ENCODE results near the gene NDUFAF7.
"Not testable (repeated sequence)": the region's sequence is repeated elsewhere in the genome, so short reads cannot be mapped to it uniquely, and the experiment has no call there.

NDUFAF7 gene

GRCh38 chr2:37215250-37215649, 16.2 kb upstream of the NDUFAF7 start:
- FAIRE-seq, result no peak

GRCh38 chr2:37219046-37219445, 12.4 kb upstream of the NDUFAF7 start:
- FAIRE-seq, result no peak

- FAIRE-seq, result no peak
Observed at GRCh38 chr2:37223131-37223530, 8.3 kb upstream of the NDUFAF7 start.

- no peak for FAIRE-seq
Observed at GRCh38 chr2:37224063-37224462, 7.4 kb upstream of the NDUFAF7 start.

DNA sequence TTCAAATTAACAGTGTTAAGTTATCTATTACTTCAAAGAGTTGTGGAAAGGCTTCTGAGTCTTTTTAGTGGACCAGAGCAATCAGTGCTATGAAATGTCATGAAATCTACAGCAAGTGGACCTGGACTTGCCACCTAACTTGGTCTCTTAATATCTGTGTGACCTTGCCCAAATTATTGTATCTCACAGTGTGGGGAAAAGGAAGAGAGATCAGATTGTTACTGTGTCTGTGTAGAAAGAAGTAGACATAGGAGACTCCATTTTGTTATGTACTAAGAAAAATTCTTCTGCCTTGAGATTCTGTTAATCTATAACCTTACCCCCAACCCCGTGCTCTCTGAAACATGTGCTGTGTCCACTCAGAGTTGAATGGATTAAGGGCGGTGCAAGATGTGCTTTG, 6.3 kb upstream of the NDUFAF7 start:
- not testable (repeated sequence) for FAIRE-seq

DNA sequence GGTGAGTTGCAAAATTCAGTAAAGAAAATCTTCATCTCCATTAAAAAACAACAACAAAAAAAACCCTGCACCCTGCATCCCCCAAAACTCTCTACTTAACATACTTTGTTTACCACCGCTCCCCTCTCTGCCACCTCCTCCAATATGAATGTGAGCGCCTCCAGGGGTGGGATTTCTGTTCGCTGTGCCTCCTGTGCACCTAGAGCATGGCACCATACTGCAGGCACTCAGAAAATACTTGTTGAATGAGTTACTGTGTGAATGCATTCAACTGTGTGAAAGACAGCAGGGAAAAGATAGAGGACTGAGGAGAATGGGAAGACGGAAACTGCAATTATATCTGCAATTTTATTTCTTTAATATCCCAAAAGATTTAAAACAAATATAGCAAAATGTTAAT, 4.6 kb upstream of the NDUFAF7 start:
- FAIRE-seq, result no peak

- FAIRE-seq, result no peak
Observed at GRCh38 chr2:37228788-37229187, 2.7 kb upstream of the NDUFAF7 start.

DNA sequence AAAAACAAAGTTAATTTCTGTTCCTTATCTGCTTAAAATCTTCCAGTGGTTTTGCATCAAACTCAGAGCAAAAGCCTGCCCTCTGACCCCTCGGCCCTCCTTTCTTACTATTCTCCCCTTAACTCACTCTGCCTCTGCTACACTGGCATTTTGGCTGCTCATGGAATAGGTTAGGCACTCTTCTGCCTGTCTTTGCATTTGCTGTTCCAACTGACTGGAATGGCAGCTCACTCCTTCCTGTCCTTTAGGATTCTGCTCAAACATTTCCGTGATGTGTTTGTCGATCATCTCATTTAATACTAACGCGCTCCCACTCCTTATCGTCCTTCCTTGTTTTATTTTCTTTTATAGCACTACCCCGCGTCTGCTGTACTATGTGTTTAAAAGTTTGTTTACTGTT, 877 bp upstream of the NDUFAF7 start:
- FAIRE-seq, result no peak

DNA sequence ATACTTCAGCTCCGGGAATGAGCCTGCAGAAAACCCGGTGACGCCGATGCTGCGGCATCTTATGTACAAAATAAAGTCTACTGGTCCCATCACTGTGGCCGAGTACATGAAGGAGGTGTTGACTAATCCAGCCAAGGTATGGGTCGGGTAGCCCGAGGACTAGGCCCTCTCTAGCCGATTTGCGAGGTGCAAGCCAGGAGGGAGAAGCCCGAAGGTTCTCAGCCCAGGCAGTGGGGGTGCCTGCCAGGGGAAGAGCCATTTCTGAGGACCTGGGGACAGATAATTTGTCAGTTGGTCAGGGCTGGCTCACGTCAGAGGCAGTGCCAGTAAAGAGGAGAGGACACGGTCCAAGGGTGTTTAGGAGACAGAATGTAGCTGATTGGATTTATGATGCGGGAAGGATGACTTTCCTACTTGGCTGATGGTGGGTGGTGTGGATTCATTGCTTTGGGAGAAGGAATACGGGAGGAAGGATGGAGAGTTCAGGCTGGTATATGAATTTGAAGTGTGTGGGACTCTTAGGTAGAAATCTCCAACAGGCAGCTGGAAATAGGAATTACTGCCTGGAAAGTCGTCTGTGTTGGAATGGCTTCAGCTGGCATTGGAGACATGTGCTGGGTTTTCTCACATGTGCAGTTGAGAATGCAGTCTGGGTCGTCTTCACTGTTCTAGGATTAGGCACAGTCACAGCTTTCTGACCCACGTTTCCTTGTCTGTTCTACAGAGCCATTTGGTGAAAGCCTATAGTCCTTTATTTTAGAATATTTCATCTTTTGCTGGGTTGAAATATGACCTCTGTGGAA, 874 bp downstream of the NDUFAF7 start:
- no peak for FAIRE-seq

DNA sequence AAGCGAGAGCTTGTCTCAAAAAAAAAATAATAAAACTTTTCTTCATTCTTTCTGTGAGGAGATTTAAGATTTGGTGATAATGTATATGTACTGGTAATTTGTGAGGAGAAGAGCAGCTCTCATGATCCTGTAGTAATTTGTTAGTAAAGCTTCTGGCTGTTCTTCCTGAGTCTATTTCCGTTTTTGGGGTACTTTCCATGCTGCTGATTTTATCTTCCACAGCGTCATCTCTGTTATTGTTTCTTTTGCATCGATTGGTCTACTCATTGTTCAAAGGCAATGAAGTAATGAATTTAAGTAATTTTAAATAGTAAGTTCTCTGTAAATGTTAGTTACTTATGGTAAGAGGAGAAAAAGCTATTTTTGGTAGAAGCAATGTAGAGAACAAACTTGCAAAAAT, 12.0 kb downstream of the NDUFAF7 start:
- no peak for FAIRE-seq

- FAIRE-seq, result no peak
Observed at GRCh38 chr2:37244017-37244416, 12.6 kb downstream of the NDUFAF7 start.

DNA sequence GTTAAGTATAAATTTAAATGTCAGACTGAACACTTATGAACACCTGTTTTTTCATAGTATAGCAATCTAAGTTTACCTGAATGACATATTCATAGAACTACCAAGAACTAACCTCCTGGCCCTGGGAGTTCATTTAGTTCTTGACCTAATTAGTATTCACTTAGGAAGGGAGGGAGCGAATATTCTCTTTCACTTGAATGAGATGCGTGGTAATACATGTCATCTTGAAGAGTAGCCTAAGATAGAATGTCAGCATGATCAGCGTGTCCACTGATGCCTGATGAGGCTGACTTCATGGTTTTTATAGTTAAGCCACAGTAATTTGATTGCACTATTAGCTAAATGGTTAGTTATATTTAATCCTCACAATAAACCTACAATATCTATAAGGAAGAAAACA, 13.3 kb downstream of the NDUFAF7 start:
- FAIRE-seq, result no peak

- FAIRE-seq, result no peak
Observed at GRCh38 chr2:37246205-37246604, 14.7 kb downstream of the NDUFAF7 start.

DNA sequence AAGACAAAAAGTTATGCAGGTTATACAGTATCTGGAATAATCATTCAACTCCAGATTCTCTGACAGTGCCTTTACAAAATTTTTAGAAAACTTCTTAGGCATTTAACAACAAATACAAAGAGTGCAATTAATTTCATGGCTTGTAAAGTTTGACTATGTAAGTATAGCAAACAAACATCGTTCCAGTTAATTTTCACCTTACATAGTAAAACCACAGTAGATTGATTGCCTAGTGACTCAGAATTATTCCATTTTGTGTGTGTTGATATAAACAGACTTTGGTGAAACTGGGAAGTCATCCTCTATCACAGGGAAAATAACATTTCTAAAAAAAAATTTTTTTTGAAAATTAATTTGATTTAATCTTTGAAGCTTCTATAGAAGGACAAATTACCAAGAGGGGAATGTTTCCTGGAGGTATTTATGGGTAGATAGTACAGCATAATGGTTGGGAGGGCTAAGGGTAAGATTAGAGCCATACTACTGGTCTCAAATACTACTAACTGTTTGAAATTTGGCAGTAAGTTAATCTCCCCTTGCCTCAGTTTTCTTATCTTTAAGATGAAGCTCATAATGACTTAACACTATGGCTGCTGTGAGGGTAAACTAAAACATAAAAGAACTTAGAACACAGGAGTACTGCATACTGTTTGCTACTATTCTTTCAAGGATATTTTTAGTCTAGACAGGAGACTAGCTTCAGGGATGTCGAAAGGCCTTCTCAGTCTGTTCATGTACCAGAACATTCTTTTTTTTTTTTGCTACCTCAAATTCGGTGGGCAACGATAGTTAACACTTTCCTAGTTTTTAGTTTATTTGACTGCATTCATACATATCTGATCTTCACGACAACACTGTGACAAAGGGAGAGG, 19.6 kb downstream of the NDUFAF7 start:
- FAIRE-seq, result no peak

DNA sequence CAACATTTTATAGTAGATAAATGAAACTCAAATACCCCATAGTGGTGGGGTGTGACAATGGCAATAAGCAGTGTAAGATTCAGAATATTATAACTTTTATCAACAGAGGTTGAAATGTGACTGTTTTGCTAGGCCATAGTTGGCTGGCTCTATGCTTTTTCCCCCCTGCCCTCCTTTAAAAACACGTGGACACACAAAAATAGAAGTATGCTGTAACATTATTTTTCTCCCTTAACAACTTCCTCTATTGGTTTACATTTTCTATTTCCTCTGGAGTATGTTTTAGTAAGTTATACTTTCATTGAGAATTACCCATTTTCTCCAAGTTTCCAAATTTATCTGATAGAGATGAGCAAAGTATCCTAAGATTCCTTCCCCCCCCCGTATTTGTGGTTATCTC, 31.1 kb downstream of the NDUFAF7 start:
- no peak for FAIRE-seq

GRCh38 chr2:37263839-37264238, 32.4 kb downstream of the NDUFAF7 start:
- FAIRE-seq, result no peak

GRCh38 chr2:37267685-37268084, 36.2 kb downstream of the NDUFAF7 start:
- peak; percentile 28 for FAIRE-seq

- no peak for FAIRE-seq
Observed at GRCh38 chr2:37268111-37268510, 36.7 kb downstream of the NDUFAF7 start.

GRCh38 chr2:37271376-37272067, 40.1 kb downstream of the NDUFAF7 start:
- FAIRE-seq, result no peak

DNA sequence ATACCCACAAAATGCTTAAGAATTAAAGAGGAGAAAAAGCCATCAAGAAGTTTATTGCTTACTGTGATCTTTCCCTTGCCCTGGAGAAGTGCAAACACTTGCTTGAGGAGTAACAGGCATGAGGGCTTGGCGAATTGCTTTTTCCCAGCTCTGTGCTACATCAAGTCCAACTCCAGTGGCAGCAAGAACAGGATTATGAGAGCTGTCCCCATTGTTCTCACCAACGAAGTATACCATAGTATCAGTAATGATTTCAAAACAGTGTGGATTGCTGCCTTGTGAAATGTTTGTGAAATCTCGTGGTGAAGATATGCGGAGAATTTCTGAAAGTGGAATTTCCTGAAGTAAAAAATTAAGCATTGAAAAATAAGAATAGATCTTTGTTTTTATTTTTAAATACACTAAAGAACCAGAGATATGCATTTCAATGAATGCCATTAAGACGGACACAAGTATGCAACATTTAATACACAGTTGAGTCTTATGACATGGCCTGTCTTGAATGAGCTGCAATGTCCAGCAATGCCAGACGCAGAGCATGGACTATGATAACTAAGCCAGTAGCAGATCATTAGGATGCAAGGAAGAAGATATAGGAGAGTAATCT, 43.0 kb downstream of the NDUFAF7 start:
- no peak for FAIRE-seq

GRCh38 chr2:37276291-37276690, 44.8 kb downstream of the NDUFAF7 start:
- no peak for FAIRE-seq

- no peak for FAIRE-seq
Observed at GRCh38 chr2:37281916-37282315, 50.5 kb downstream of the NDUFAF7 start.

- FAIRE-seq, result no peak
Observed at GRCh38 chr2:37282746-37283145, 51.3 kb downstream of the NDUFAF7 start.
